Suprapubic skin (tissue), 3 donors: ENCODE measurements around the gene GLIS1.

Source experiments
- CTCF ChIP-seq, 2 donors: fragments of 200-600 bp in 1 of 2; fragments of 450-650 bp in 1 of 2; sonication (generic) in 1 of 2; IDR thresholded peaks; one replicate each; pipeline ENCODE4 v1.5.1; 2016 to 2019; ENCODE audit warnings: antibody characterized with exemption in 2 of 2, mild to moderate bottlenecking in 1 of 2, moderate library complexity in 1 of 2
- POLR2A ChIP-seq, 2 donors: fragments of 450-650 bp; IDR thresholded peaks; one replicate each; pipeline ENCODE4 v1.6.1; 2017; ENCODE audit warnings: antibody characterized with exemption in 2 of 2, mild to moderate bottlenecking in 2 of 2, moderate library complexity in 2 of 2

DNA sequence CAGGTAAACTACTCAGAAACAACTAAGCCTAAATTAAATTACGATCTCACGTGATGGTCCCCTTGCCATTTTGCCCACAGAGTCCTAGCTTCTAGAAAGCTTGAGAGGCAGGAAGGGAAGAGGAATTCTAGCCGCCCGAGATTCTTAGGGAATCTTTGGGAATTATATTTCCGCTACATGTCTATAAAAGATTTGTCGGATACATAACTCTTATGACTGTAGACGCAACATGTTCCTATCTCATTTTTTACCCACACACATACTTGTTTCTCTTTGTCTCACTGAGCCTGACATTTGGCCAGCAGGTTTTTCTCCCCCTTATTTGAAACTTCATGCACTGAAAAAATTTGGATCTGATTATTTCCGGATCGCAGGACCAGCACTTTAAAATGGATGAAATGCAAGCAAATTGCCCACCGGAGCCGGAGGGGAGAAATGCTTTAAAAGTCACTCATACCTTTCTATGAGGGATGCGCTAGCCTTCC lies 5.5 kb downstream of the GLIS1 start:
- TF ChIP-seq CTCF (IDR thresholded peaks at IDR 0.05) (no peak), POLR2A (IDR thresholded peaks at IDR 0.05) (no peak)
